GM18868 (cell line): ENCODE data around the gene LTA4H.

Source experiments
- ATAC-seq: cut with Tn5 transposase; IDR thresholded peaks from one replicate; pipeline ENCODE4 v1.9.1; 2021; ENCODE audit warnings: mild to moderate bottlenecking, moderate library complexity; ENCODE audit not compliant: unreplicated experiment

Gene LTA4H

DNA sequence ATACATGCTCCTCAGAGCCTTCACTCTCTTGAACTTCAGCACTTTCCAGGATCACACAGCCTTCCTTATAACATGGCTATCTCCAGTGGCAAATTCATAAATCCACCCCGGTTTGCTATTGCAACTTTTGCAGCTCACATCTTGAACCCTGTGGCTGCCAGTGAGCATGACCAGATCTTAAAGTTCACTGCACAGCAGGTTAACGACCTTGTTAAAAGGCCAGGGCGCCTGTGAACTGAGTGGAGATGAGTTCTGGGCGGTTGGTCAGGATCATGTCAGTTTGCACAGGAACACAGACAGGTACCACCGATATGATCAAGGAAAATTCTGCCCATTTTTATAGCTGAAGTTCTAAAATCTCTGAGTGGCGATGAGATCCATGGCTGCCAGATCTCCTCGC is 24.7 kb upstream of the LTA4H start:
- no peak for ATAC-seq

DNA sequence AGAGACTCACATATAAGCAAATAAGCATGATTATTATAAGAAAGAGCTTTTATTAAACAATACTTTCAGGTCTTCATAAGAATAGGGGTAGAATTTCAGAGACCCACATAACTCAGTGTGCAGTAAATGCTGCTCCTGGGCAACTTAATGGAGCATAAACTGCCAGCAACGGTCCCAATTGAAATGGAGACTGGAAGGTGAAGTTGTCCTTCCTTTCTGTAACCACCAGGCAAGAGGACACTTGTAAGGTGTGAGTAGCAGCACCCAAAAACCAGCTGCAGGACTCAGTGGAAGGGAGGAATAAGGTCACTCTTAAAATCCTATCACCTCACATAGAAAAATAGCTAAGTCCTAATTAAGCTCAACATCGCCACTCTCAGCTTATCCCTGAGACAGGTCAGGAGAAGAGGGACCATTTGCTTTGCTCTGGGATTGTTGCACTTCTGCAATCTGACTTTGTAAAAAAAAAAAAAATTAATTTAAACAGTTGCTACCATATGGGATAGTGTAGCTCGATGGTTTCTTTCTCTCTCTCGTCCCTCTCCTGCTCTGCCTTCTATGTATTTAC is 22.7 kb upstream of the LTA4H start:
- no peak for ATAC-seq

DNA sequence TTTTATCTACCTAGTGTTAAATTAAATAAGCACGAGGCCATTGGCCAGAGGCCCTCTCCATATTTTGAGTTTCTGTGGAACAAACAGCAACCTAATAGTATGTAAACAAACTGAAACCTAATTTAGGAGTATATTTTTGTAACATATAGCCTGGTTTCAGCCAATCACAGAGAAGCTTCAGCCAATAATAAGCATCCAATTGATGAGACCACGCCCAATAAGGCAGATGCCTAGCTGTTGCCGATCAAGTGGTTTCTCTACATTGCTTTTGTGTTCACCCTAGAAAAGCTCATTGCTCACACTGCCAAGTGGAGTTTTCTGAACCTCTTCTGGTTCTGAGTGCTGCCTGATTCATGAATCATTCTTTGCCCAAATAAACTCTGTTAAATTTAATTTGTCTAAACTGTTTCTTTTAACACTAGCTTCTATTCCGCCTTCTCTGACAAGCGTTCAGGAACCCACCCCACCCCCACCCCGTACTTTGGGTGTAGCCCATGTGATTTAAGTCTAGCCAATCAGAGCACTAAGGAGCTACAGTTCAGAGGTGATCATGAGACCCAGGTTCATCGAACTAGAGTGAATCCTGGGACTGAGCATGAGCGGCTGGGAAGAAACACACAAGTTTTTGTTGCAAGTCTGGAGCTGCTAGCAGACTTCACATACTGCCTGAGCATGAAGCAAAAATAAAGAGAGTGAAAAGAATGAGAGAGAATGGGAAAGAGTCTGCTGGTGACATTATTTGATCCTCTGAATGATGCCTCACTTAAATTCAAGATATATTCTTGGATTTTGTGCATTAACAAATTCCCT is 21.5 kb upstream of the LTA4H start:
- ATAC-seq: no peak

DNA sequence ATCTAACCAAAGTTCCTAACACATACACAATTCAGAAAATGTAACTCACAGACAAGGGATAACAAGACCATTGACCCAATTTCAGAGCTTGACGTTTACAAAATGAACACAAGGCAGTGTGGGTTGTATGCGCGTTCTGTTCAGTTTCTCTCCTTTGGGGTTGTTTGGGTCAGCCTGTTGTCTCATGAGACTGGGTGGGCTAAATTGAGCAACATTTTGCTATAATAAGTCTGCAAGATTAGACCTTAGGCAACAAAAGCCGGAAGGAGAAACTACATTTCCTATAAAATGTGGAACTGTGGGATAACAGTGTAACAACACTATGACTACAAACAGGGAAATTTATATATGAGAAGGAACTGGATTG is 18.8 kb upstream of the LTA4H start:
- no peak for ATAC-seq

DNA sequence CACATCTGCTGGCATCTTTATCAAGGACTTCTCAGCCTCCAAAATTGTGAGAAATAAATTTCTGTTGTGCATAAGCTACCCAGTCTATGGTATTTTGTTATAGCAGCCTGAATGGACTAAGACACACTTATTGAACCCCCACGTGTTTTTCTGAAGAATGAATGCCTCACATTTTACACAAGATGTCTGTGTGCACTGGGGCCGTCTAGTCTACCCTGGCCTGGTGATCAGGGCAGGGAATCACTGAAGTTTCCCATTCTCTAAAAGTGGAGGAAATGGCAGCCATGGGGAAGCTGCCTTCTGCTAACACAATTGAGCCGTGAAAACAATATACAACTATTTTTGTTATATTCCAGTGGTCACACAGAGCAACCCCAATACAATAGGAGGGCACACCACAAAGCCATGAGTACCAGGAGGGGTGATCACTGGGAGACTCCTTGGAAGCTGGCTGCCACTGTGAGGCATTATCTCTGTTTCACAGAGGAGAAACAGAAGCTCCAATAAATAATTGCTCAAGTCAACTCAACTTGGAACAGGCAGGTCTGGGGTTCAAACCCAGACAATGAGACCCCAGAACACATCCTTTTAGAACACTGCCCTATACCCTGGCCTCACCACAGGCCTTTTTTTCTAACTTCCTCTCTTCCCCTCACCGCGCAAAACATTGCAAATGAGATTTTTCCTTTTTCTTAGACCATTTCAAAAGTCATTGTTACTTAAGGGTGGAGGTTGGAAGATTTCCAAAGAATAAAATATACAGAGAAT is 18.3 kb upstream of the LTA4H start:
- ATAC-seq: no peak

DNA sequence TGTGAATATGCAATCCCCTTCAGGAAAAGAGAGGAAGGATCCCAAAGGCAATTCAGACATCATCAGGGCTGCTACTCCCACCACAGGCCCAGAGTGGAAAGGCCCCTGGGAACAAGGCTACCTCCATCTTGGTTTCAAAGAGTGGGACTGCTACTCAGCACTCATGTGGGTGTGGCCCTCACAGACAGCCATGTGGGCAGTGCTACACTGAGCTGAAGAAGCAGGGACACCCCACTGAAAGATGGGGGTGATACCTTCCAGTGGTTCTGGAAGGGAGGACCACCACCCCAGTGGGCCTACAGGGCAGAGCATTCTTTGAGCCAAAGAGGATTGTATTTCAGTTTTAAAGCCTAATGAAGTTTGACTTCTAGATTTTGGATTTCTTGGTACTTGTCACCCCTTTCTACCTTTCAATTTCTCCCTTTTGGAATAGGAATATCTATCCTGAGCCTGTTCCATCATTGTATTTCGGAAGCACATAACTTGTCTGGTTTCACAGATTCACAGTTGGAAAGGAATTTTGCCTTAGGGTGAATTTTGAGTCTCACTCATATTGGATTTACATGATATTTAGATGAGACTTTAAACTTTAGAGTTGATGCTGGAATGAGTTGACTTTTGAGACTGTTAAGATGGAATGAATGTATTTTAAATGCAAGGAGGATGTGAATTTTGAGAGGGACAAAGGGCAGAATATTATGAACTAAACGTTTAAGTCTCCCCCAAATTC is 16.5 kb upstream of the LTA4H start:
- ATAC-seq: no peak

DNA sequence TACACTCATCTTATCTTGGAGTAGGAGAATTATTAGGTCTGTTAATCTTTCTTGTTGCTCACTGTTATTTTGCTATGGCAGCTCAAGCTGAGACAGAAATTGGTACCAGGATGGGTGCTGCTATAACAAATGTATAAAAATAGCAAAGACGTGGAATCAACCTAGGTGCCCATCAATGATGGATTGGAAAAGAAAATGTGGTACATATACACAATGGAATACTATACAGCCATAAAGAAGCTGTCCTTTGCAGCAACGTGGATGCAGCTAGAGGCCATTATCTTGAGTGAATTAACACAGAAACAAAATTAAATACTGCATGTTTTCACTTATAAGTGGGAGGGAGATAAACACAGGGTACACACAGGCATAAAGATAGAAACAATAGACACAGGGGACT is 14.8 kb upstream of the LTA4H start:
- ATAC-seq: no peak

DNA sequence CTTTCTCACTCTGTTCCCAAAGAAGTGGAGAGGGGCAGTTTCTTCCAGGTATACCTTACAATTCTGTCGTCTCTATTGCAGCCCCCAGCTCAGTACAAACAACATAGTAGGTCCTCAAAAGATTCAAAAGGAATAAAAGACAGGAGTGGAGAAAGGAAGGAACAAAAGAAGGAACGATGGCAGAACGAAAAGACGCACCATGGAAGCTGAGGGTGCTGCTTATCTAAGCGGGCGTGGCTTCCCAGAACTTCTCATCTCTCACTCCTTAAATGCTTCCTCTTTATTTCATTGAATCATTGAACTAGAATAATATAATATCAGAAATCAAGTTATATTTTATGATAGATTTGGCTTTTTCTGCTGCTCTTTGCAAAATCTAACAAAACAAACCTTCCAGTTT is 13.7 kb upstream of the LTA4H start:
- no peak for ATAC-seq

DNA sequence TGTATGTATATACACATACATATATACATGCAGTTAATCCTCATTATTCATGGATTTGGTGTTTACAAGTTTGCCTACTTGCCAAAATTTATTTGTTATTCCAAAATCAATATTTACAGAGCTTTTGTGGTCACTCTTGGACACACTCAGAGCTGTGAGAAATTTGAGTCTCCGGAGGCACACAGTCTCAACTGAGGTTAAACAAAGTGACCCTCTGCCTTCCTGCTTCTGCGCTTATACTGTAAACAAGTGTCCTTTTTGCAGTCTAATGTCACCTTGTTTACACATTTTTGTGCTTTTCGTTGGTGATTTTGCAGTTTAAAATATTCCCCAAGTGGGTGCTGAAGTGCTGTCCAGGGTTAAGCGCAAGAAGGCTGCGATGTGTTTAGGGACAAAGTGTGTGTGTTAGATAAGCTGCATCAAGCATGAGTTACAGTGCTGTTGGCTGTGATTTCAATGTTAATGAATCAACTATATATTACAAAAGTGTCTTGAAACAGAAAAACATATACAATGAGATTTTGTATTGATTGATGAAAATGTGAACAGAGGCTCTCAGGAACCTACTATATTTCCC is 13.1 kb upstream of the LTA4H start:
- ATAC-seq: no peak

DNA sequence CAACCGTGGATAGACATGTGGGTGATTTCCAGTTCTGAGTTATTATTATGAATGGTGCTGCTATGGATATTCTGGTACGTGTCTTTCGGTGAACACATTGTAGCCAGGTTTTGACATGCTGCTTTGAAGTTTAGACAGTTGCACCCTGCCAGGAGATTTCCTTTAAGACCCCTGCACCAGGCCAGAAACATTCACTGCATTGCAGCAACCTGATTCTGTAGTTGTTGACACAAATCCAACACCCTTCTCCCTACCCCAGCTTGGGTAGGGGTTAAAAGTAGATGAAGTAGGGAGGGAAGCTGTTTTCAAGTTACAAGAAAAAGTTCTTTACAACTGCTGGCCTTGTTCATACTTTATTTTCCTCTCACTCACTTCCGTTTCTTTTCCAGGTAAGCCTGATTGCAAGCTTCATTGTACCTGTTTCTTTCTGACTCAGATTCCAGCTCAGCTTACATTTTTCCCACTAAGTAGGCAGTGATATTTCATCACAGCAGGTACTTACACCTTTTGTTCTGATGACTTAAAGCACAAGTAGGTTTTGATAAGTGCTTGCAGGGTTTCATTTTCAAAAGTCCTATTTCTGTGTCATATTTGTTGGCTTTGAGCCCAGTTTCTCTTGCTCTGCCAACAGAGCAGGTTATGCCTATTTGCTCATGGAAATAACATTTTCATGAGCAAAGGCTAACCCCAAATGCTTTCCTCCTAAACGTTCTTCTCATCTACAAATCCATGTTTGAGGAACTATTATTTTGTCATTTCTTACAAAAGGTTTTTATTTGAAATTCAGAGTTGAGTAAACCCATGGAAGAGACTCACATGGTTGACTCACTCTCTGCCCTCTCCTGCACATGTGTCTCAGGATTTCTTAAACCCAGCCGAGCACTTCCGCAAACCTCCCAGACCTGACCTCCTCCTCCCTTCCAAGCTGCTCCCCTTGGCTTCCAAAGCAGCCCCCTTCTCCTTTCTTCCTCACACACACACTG is 12.1 kb upstream of the LTA4H start:
- ATAC-seq: peak; percentile 84

DNA sequence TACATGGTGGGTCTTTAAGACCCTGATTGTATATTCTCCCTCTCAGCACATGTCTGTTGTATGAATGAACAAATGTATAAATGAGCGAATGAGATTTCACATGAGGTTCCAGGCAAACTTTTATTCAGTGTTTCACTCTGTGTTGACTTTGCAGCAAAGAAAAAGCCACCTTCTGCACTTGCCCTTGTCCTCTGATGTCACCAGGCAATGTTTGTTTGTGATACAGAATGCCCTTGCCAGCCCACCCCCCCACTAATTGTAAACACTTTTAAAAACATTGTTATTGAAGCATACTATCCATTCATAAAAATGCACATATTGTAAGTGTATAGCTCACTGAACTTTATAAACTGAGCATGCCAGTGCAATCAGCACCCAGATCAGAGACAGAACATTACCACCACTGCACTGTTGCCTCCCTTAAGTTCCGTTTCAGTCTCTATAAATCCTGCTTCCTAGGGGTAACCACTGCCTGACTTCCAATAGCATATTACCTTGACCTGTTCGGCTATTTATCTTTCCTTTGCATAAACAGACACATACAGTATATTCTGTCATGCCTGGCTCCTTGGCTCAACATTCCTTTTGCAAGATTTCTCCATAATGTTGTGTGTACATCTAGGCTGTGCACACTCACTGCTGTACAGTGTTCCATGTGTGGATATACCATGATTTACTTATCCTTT is 11.3 kb upstream of the LTA4H start:
- no peak for ATAC-seq

DNA sequence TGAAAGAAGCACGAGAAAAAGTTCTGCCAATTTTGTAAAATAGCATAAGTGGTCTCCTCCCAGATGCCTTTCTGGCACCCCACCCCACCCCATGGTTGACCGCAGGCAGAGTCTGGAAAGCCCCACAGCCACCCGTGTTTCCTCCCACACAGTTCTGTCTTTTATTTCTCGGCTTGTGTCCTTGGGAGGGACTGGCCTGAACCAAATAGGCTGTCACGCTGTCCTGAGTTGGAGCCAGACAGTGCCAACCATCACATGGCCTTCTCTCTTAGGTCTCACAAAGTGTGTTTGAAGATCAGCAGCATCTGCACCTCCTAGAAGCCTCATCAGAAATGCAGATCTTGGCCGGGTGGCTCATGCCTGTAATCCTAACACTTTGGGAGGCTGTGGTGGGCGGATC is 10.2 kb upstream of the LTA4H start:
- ATAC-seq: peak; percentile 29

DNA sequence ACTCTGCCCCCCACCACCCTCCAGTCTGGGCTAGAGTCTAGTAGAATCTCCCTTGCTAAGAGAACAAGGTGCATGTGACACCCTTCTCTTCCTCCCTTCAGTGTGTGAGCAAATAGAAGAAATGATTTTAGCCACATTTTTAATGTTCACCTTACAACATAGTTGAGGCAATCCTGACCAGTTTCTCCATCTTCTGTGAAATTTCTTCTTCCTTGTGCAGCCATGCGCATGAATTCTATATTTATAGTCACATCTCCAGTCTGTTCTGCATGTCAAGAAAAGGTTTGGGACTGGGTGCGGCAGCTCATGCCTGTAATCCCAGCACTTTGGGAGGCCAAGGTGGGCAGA is 9.5 kb upstream of the LTA4H start:
- ATAC-seq: no peak

DNA sequence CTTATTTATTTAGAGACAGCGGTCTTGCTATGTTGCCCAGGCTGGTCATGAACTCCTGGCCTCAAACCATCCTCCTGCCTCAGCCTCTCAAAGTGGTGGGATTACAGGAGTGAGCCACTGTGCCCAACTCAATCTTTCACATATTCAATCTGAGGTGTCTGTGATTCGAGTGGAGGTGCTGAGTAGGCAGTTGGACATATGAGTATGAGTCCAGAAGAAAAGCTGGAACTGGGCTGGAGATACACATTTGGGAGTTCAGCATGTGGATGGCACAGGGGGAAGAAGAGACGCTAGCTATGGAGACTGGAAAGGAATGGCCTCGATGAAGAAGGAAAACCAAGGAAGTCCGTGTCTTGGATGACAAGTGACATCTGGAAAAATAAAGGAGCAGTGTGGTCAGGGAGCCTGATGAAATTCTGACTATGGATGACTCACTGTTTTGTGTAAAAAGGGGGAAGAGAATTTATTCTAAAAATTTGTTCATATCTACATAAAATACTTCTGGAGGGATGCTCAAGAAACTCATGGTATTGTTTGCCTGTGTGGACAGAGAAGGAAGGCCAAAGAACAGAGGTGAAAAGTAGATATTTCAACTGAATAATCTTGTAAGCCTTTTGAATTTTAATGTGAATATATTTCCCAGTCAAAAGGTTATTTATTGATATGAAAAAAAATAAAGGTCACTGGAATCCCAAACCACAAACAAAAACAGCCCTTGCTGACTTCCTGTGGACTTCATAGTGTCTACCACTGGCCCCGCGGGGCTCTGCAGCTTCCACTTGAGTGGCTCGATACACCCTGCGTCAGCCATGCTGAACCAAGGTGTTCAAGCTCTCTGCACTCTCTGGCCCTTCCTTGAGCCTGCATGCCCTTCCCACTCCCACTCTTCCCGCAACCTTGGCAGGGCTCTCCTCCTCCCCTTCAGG is 8.9 kb upstream of the LTA4H start:
- no peak for ATAC-seq

DNA sequence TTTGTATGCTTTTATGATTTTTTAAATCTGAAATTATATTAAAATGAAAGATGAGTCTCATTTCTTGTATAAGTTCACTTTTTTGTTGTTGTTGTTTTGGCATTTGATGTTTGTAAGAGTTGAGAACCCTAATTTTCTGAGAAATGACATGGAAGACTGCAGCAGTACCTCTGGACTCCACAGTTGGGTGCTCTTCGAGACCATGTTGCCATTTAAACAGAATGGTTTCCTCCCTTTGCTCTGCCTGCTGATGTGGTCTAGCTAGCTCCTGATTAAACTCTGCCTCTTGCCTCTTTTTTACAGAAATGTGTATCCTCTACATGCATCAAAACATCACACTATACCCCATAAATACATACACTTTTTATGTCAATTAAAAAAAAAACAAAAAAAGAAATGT is 5.8 kb upstream of the LTA4H start:
- no peak for ATAC-seq

DNA sequence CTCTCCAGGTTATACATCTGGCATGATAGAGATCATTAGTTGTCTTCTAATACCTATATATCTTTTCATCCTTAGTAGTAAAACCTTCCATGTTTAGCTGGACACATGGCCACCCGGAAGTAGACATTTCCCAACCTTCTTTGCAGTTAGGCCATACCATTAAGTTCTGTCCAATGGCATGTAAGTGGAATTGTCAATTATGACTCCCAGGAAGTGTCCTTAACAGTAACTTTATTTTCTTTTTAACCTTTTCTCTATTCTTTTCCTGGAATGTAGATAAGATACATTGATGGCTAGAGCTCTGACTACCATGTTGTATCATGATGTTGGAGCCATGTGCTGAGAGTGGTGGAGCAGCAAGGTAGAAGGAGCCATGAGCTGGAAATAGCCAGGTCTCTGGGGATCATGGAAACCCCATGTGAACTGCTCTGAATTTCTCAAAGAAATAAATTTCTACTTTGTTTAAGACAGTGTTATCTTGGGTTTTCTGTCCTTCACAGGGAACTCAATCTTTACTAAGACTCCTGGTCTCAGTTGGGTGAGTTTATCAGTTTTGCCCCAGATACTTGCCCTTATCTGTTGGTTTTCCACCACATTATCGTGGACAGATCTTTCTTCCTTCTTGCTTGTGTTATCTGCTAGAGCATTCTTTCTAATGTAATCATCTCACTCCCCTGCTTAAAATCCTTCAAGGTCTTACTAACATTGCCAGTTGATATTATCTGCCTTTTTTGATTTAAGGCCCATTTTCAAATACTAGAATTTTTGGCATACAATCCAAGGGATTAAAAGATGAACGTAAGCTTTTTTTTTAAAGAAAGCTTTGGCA is 5.1 kb upstream of the LTA4H start:
- no peak for ATAC-seq

DNA sequence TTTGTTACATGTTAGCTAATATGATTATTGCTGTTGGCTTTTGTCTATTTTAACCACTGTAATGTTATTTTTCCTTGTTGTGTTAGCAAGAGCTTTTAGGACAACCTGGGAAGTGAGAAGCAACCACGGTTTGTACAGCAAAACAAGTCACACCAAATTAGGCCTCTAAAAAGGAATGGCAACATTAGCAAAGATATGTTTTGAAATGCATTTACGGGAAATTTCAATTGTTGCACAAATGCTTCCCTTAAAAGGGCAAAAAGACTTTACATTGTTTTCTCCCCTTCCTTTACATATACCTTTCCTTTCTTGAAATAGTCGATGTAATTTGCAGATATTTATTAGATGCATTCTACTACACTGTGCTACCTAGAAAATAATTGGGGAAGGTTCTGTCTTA is 4.1 kb upstream of the LTA4H start:
- no peak for ATAC-seq
